HG02981 (cell line): ENCODE data around the gene DCC.

Experiments
- ATAC-seq: cut with Tn5 transposase; IDR thresholded peaks from one replicate; pipeline ENCODE4 v1.9.1; 2021; ENCODE audit warnings: mild to moderate bottlenecking, moderate library complexity; ENCODE audit not compliant: unreplicated experiment

DCC gene

DNA sequence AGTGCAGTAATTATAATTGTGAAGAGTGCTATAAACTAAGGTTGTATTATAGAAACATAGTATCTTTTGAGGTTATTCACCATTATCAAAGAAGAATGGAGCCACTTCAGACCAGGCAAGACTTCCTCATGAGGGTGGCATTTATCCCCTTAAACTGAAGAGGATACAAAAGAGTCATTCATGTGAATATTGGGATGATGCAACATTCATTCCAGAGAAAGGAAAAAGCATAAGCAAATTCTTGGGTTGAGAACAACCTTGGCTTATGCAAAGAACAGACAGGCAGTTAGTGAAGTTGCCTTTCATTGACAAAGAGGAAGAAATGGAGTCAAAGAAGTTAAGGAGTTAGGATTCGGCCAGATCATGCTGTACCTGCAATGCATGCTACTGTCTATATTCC, 1201.9 kb downstream of the DCC start:
- no peak for ATAC-seq

DNA sequence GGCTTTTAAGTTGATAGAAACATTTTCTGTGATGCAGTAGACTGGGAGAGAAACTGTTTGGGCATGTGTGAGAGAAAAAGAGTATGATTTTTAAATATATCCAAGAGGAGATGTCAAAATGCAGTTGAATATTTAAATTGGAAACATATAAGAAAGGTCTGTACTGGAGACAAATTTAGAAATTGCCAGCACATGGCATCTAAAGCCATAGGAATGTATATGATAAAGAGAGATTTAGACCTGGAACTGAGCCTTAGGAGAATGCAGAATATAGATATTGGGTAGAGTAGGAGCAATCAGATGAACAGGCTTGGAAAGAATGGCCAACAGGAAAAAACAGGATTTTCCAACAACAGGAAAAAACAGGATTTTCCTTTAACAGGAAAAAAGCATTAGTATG, 1203.7 kb downstream of the DCC start:
- ATAC-seq: no peak

DNA sequence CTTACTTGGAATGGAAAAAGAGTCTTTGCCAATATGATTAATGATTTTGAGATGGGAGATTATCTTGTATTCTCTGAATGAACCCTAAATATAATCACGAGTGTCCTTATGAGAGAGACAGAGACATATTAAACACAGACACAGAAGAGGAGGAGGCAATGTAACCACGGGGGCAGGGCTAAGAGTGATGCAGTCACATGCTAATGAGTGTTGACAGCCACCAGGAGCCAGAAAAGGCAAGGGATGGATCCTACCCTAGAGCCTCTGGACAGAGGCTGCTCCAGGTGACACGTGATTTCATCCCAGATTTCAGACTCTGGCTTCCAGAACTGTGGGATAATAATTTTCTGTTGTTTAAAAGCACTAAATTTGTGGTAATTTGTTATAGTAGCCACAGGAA, 1204.9 kb downstream of the DCC start:
- ATAC-seq: no peak

DNA sequence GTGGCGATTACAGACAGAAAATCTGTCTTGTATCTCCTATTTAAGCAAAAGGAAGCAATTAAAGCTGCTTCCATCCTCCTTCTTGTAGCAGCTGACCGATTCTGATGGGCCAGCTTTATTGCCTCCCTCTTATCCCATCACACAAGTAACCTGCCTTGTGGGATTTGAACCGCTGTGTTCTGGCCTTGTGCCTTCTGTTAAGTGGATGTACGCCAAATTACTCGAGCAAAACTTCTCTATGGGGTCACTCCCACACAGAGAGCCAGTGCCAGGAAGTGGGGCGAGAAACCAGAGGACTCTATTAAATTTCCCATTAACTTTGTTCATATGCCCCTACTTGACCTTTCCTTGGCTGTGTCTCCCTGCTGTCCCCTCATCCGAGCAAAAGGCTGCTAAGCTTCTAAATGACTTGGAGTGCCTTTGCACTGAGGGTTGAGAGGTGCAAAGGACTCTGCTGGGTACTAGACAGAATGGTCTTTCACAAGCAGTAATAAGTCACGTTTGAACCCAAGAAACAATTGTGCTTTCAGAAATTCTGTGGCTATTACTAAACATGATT, 1212.0 kb downstream of the DCC start:
- ATAC-seq: no peak

DNA sequence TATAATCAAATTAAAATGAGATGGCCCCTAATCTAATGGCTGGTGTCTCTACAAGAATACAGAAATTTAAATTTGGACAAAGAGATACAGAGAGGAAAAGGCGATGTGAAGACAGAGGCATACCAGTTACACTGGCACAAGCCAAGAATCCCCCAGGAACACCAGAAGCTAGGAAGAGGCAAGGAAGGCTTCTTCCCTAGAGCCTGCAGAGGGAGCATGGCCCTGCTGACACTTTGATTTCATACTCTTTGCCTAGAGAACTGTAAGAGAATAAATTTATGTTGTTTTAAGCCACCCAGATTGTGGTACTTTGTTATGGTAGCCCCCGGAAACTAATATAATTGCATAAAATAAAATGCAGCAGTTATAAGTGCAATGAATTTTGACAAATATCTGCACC, 1213.0 kb downstream of the DCC start:
- no peak for ATAC-seq

DNA sequence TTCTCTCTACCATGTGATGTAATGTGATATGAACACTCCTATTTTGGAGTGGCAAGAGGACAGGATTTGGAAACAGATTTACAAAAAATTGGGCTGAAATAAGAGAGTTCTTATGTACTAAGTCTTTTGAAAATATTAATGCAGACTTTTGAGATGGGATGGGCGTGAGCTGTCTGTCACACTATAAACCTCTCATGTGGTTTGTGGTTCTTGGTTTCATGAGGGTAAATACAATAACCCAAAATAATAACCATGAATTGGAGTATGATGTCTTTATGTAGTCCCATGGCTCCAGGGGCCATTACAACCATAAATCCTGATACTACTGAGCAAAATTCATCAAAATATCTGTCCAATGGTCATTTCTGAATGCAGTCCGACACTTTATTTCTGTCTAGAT, 1216.5 kb downstream of the DCC start:
- ATAC-seq: no peak

DNA sequence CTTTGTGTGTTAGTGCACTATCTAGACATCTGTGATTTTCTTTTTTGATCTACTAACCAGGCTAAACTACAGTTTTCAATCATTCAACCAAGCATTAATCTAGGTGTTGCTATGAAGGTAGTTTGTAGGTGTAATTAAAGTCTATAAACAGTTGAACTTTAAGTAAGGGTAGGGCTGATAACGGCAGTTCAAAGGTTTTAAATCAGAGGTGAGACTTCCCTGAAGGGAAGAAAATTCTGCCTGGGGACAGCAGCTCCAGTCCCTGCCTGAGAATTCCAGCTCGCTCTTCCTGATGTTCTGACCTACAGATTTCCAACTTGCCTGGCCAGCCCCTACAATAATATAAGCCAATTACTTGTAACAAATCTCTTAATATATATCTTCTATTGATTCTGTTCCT, 1220.5 kb downstream of the DCC start:
- ATAC-seq: no peak

DNA sequence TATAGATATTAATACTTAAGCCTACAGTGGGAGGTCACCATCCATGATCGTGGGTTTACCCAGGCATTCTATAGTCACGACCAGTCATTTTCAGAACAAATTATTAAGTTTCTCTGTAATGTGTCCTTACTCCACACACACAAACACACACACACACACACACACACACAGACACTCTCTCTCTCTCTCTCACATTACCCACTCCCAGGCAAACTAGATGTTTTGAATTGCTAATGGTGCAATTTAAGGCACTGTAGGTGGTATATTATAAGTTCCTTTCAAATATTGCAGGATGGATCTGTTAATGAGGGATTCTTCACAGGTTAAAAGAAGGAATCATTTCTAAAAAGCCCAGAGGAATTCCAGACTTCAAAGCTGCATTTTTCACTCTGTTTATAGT, 1226.6 kb downstream of the DCC start:
- ATAC-seq: no peak

DNA sequence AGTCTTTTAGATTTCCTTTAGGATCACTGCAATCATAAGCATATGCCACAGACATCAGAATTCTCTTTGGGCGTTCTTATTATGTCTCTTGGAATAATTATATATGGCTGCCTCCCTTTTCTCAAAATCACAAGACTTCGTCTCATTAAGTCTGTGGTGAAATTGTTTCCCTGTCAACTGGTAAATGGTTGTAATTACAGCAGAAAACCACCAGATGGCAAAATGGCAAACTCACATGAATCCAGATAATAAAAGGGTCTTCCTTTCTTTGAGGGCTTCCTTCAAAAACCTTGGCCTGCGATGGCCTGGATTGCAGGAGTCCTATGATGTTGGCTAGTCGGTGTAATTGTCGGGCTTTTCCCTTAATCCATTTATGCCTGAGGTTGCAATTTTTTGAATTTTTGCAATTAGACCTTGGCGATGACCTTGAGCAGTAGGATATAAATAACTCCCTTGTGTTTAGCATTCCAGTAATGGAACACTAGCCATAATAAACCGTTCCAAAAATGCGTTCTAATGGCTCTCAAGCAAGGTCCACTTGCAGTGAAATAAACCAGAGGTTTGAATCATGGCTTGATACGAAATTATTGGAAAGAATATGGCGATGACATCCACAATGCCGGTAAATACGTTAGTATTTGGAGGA, 1228.1 kb downstream of the DCC start:
- peak; percentile 63 for ATAC-seq
